ENCODE results near the gene RBM19.

RBM19 gene

DNA sequence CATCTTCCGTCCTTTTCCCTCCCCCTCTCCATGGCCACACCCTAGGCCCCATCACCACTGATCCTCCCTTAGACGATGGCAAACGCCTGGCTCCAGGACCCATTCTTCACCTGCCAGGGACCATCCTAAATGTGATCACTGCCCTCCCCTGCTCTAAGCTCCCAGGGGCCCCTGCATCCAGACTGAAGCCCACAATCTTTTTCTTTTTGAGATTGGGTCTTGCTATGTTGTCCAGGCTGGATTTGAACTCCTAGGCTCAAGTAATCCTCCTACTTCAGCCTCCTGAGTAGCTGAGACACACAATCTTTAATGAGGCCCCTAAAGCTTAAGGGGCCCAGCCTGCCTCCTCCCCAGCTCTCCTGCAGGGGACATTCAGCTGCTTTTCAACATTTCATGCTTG lies 15.3 kb downstream of the RBM19 start:
- DNase-seq, result no peak

DNA sequence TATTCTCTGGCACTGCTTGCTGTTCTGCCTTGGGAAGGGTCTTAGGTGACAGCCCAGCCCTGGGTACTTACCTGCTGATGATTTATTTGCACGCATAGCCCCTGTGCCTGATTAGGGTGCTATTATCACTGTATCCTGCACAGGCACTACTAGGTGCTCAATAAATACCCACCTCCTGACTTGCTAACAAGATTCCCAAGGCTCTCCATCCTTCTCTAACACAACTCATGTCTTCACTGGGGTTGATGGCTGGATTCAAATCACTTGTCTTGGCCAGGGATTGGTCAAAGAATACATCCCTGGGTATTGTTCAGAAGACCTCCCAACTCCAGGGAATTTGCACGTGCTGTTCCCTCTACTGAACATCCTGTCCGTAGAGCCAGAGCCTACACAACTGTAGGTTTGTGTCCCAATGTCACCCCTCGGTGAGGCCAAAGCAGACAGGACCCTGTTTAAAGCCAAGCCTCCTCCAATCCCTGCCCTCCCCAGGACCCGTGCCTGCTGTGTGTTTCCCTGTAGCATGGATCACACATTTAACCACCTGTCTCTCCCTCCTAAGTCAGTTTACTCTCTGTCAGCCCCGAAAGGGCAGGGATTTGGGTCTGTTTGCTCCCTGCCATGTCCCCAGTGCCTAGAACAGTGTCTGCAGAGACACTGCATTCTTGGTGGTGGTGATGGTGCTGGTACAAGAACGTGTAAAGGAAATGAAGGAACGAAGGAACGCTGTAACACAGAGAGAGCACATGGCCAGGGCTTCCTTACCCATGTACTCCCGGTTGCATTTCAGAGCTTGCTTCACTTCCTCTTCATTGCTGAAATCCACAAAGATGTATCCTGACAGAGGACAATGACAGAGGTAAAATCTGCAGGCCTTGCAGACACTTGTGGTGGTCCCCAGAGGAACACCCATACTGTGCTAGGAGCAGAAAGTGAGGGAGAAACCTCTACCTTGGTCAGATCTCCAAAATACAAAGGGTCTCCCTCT lies 16.5 kb downstream of the RBM19 start:
- DNase-seq, result no peak

DNA sequence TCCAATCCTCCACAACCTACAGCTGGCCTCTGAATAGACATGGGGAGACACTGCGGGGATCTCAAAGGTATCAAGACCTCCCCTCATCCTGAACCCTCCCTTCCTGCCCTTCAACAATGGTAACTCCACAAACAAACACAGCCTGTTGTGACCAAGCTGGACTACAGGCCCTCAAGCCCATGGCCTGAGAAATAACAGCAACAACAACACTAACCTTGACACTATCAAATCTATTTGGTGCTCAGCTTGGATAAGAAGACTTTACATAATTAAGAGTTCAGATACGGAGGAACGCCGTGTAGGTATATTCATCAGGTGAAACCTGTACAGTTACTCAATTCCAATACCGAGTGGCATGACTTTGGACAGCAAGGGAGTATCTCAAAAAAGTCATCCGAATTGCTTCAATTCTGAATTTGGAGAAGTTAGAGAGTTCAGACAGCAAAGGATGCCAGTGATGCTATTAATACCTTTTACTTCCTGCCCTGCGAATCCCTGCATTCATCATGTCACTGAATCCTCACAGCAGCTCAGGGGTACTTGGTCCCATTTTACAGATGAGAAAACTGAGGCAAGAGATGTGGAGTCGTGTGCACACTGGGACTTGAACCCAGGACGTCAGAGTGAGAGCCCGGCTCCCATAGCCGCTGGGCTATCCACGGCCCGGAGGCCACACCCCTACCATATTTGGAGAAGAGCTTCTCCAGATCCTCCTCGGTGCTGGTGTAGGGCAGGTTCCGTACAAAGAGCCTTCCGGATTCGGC lies 17.8 kb downstream of the RBM19 start:
- DNase-seq, result no peak

DNA sequence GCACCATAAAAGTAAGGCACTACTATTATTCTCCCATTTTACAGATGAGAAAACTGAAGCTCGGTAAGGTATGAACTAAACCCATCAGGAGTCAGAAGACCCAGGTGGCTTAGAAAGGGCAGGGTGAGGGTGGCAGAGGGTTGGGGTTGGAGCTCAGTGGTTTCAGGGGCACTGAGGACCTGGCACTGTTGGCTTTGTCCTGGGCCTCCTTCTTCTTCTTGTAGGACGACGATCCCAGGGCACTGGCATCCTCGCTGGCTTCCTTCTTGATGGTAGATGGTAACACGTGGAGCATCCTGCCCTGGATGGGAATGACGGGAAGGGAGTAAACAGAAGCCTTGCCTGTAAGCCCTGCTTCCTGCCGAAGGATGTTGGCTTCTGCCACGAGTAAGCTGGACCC lies 19.9 kb downstream of the RBM19 start:
- no peak for DNase-seq

DNA sequence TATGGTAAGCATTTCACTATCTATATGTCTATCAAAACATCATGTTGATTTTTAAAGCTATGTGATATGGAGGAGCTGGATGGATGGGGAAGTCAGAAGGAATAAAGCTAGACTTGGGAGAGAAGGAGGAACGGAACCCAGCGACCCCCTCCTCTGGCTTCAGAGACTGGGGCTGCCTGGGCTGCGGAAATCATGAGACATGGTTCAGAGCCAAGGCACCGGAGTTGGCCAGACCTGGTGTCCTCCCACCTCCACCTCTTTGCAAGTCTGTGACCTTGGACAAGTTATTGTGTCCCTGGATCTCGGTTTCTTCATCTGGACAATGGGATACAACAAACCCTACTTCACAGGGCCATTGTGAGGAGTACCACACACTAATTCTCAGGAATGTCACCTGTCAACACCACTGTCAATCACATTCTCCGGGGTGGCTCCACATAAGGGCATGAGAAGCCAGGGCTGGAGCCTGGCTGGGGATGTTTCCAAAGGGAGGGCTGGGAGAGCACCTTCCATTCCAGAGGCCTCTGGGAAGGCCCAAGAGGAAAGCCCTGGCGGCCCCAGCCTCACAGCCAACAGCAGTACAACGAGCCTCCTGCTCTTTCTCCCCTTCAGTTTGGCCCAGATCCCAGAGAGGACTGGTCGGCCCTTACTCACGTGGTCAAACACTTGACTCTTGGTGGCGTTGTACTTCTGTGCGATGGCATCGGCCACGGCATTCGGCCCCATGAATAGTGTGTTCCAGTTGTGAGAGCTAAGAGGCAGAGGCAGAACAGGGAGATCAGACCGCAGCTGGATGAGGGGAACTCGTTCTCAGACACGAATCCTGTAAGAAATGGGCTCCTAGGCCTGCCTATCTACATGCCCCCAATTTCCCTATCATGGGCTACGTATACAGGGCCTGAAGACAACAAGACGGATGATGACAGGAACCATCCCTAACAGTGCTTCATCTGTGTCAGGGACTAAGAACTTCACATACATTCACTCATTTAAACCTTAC lies 20.7 kb downstream of the RBM19 start:
- DNase-seq, result no peak

DNA sequence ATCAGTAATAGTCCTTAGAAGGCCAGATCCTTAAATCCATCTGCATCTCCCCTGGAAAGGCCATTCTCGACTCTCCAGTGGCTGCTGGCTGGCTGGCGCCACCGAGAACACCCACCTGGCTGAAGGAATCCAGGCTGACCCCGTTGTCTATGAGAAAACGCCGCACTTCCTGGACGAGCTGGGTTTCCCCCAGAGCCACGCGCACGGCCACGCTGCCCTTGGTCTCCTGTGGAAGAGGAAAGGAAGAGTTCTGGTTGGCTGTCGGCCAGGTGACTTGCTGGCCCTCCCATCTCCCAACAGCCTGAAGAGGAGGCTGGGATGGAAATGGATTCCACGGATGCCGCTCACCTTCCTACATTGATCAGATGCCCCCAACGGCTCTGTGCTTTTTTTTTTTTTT lies 23.9 kb downstream of the RBM19 start:
- no peak for DNase-seq

DNA sequence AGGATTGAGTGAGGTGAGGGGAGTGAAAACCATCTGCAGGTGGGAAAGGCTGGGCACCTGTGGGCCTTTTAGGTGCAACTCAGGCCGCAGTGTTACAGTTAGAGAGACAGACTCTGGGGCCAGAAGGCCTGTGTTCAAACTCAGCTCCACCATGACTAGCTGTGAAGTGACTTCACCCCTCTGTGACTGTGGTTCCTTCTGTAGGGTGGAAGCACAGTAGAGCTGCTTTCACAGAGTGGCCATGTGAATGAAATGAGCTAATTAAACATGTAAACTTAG lies 25.0 kb downstream of the RBM19 start:
- DNase-seq, result no peak

DNA sequence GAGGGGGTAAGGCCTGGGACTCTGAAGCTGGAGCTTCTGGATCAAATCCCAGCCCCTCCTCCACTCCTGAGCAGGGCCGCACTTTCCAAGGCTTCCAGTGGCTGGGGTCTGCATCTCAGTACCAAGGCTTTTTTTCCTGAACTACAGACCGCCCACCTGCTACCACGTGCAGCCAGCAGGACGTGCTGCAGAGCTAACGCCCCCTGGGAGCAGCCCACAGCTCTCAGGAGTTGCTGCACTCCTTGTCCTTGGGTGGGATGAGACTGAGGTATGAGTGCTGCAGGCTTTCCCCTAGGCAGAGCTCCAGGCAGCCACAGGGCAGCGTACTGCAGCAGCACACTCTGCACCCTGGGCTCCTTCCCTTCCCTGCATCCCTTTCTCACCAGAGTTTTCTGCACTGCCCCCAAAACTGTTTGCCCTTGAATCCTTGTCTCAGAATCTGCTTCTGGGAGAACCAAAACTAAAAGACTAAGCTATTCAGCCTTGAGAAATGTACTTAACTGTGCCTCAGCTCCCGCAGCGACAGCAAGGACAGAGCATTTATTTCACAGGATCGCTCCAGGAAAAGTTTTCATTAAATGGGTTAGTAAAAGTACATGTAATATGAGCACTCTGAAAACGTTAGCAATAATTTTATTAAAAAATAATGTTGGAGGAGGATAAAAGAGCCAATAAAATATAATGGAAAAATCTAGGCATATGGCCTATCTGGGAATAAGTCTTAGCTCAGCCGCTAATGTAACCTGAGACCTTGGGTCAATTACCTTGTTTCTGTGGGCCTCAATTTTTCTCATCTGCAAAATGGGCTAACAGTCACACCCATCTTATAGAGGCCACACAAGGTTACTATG lies 25.5 kb downstream of the RBM19 start:
- no peak for DNase-seq

DNA sequence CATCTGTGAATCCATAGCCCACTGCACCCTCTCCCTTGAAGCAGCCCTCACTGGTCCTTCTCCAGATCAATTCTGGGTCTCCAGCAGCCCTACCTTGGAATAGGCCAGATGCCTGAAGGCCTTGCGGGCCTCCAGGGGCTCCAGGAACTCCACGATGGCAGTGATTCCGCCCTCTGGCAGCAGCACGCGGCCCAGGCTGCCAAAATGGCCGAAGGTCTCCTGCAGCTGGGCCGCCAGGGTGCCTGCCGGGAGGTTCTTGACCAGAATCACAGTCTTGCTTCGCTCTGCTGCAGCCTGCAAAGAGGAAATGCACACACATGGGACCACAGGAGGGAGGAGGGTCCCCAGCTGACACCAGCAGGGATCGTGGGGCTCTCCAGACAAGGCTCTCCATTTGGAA lies 26.3 kb downstream of the RBM19 start:
- DNase-seq, result no peak

DNA sequence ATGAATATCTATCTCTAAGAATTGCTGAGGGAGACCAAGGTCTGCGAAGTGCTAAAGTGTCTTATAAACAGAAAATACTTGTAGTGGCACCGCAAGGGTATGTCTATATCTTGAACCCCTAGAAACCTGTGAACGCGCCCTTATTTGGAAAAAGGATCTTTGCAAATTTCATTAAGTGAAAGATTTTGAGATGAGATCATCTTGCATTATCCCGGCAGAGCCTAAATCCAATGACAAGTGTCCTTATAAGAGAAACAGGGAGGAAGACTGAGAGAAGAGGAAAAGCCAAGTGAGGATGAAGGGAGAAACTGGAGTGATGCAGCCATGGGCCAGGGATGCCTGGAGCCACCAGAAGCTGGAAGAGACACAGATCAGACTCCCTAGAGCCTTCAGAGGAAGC lies 27.7 kb downstream of the RBM19 start:
- DNase-seq, result no peak

DNA sequence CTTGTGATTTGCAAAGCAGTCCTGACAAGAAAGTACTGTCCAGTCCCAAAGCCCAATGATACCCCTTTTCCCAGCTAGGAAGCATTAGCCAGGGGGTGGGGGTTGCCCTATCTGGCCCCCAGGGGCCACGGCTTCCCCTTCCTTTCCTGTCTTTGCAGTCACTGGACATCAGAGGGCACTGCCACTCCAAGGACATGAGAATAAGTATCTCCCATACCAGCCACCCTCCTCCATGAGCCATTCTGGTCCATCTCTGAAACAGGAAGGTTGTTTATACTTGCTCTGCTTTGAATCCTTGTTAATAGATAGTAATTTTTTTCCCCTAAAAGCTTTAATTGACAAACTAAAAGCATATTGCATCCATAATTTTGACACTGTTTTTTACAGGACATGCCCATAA lies 29.7 kb downstream of the RBM19 start:
- DNase-seq, result no peak

DNA sequence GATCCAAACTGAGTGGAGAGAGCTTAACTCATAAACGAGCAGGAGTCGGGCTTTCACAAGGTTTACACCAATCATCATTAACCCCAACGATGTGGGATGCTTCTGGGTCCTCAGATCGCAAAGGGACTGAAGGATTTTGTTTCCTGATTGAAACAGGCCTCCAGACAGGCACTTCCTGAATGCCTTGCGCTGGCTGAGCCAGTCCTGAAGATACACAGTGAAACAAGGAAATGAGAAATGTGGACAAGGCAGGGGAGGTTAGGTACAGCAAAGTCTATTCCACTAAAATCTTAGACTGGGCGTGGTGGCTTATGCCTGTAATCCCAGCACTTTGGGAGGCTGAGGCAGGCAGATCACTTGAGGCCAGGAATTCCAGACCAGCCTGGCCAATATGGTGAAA lies 30.7 kb downstream of the RBM19 start:
- no peak for DNase-seq

DNA sequence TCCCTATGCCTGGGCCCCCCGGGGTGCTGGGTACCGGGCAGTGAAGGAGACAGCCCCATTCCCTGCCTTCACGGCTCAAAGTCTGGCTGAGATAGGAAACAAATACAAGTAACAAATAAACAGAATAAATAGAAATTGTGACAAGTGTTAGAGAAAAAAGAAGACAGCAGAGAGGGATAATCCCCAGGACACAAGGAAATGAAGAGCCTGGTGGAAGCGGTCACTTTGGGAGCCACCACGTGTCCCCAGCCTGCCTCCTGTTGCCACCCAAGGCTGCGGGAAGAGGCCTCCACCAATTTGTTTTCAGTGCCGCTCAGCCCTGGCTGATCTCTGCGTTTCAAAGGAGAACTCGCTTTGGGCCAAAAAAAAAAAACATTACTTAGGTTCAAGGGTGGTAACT lies 31.2 kb downstream of the RBM19 start:
- no peak for DNase-seq

DNA sequence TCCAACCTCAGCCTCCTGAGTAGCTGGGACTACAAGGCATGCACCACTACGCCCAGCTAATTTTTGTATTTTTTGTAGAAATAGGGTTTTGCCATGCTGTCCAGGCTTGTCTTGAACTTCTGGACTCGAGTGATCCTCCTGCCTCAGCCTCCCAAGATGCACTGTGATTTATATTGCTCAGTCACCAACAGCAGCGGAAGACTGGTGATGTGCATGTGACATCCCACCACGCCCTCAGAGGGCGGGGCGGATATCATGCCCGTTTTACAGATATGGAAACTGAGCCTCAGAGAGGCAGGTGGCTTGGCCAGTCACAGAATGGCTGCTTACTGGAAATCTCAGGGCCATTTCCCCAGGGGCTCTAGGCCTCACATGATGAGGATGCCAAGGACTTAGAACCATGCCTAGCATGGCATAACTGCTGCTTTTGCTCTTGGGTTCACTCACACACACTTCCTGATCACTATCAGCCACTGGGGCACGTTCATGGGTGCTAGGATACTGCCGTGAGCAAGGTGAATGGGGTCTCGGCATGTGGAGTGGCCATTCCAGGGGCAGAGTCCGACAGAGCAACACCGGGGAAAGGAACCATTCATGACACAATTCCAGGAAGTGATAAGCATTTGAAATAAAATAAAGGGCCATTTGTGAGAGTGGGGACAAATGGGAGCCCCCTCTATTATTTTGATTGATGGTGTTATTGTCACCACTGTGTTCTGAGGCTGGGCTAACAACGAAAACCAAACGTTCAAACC lies 31.9 kb downstream of the RBM19 start:
- no peak for DNase-seq

DNA sequence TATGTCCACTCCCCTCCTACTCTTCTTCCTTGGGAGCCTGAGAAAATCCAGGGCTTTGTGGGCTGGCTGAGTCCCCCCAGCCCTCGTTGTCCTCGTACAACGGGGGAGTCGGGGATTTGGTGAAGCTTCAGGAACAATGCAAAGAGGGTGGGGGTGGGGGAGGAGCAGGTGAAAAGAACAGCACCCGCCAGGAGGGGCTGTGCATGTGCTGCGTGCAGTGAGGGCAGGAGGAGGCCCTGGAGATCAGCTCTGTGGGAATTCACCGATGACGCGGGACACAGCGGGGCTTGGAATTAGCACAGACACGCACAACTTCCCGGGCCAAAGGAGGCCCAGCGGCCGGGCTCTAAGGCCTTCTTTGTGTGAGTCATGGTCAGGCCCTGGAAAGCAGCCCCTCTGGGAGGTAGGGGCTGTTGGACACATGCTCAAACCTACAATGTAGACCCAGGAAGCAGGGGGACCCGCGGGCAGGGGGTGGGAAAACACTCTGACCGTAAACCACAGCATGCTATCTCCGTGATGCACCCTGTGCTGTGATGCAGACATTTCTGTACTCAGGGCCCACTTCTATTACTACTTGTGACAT lies 32.8 kb downstream of the RBM19 start:
- DNase-seq, result no peak

DNA sequence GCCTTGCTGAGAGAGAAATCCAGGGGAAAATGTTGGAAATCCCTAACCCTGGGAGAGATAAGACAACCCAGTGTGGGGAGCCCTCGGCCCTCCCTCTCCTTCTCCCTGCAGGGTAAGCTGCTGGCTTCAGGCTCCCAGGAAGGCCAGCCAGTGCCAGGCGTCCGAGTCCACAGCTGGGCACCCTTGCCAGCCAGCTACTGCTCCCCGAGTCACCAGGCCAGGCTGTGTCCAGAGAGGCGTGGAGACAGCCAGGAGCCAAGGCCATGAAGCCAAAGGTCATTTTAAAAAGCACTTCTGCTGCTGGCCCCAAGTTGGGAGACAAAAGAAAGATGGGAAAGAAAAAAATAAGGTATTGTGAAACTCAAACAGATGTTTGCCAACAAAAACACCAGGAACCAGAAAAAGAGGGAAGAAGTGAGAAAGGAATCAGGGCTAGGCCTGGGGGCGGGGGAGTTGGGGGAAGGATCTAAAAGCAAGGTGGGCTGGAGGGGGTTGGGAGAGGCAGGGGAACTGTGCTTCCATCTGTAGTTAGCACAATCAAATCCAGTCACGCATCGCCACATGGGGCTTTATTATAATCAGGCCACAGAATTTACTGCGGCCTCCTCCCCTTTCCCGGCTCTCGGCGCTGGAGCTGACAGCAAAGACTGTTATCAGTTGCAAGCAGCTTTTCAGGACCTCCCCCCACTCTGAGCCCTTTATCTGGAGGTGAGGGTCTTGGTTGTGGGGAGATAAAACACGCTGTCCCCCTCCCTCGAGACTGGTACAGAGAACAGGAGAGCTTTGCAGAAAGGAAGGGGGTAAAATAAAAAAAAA lies 33.5 kb downstream of the RBM19 start:
- no peak for DNase-seq

DNA sequence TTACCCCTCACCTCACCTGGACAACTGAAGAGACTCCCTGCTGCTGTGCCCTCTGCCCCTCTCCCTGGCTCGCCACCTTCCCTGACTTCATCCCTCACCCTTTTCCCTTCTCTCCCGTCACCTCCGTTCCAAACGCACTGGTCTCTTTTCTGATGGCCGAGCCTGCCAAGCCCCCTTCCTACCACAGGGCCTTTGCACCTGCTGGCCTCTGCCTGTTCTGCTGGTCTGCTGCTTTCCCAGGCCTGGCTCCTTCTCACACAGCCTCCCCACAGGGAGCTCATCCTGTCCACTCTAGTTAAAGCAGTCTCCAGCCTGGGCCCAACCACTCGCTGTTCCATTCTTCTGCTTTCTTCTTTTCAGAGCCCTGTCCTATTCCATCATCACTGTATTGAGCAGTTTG lies 34.6 kb downstream of the RBM19 start:
- DNase-seq, result no peak

DNA sequence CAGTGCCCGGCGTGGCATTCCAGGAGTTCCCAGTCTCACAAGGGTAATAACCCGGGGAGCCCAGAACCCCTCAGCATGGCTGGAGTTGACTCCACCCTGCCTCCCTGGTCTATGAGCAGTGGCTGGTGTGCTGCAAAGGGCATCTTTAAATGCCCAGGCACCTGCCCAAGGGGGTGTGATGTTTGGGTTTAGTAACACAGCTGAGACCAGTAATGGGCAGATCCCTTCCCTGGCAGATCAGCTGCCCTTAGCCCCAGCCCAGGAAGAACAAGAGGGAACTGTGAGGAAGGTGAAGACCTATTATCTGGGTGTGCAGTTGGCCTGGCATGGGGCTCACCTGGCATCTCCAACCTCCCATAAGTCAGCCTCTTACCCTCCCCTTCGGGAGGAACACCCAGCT lies 35.9 kb downstream of the RBM19 start:
- no peak for DNase-seq

DNA sequence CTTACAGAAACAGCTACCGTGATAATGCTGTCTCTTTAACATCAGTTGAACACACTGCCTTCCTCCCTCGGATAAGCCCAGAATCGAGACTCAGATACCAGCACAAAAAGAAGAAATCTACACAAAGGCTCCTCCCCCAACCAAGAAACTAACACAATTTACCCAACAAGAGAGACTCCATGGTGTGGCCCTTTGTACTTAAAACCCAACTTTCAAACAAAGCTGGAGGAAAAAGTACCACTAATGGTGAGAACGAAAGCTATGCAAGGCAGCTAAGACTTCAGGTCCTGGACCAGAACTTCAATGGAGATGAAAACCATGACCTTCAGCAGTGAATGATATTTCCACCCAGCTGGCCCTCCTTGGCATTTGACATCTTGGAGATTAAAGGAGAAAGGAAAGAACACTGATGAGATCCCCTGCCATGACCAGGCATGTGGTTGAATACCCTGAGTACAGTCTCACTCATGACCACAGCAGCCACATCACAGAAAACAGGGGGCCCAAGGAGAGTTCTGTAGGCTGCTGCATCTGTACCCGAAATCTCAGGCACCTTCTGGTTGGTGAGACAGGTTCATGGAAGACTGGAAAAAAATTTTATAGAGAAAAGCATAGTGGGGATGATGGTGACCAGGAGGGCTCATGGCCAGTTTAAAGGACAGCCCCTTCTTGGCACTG lies 36.7 kb downstream of the RBM19 start:
- no peak for DNase-seq

DNA sequence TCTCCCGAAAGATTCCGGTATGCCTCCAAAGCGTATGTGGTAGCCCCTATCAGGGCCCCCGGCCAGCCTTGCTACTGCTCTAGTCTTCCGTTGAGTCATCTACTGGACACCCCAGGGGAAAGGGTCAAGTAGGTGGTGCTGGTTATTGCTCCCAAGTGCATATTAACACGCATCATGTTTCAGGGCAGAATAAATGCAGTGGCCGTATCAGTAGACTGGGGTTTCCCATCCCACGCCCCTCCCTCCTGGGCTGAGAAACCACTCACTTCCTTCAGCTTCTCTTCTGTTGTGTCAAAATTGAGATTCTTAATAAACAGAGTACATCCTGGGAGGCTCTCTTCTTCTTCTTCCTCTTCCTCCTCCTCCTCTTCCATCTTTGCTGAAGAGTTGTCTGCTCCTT lies 39.3 kb downstream of the RBM19 start:
- no peak for DNase-seq

All from NCI-H524 (cell line).